Measurements from ENCODE around the gene NSMCE1. TPM values are rescaled to one million over a fixed set of nuclear protein-coding genes. Genes with fewer than 3 reads are reported as not detected.

Gene NSMCE1
- total and polyA plus RNA-seq, 2 of the 4 experiments (the other 2 are of a cell fraction) = 47.5 to 120 TPM

DNA sequence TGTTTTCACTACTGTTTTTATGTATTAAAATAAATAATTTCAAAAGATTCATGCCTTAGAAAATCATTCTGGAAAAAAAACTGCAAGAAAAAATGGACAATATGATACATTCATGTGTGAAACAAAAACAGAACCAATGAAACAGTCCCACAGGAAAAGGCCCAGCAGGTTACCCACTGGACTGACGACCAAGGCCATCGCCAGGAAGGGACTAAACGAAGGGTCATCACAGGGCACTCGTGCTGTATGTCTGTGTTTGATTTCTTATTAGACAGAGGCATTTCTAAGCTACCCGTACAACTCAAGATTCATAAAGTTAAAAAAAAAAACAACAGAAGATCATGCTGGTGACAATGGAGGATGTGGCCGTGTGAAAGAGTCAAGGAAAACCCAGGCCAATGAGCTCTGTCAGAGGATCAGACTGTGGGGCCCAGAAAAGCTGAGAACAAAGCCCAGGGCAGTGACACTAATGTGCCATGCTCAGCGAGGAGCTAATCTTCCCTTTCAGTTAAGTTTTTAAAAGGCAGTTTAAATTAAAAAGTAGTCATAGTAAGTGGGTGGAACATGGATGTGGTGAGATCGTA lies 31.8 kb downstream of the NSMCE1 start (continued):
- no peak for TF ChIP-seq SMC3 (IDR thresholded peaks at IDR 0.05; ENCODE audit: low read depth, low read length)

DNA sequence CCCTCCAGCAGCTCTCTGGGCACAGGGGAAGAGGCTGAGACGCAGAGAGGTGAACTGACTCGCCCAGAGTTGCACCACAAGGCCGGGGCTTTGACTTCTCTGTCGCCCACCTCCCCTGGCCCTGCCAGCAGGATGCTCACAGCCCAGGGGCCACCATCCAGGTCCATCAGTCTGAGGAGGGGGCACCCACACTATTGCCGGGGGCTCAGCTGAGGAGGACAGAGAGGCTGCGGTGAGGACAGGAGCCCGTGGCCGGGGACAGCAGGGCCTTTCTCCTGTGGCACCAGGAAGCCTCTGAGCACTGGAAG lies 32.7 kb downstream of the NSMCE1 start:
- H3K27ac ChIP-seq (ENCODE audit: insufficient read depth, low read length) = peak overlapping the region; percentile 78
- H3K4me2 ChIP-seq (ENCODE audit: low read depth, low read length) = no peak overlapping the region
- 94% methylated on average over 2 of the region's 8 CpGs; no CpG with 5 or more reads in 1 of the 2 experiments for WGBS, 2 experiments (ENCODE audit: extremely low coverage in 2 of 2, insufficient read length in 1 of 2)
- TF ChIP-seq NFE2L2 (IDR thresholded peaks at IDR 0.05; ENCODE audit: low read depth, low read length) = no peak
- TF ChIP-seq, protein P1, sequence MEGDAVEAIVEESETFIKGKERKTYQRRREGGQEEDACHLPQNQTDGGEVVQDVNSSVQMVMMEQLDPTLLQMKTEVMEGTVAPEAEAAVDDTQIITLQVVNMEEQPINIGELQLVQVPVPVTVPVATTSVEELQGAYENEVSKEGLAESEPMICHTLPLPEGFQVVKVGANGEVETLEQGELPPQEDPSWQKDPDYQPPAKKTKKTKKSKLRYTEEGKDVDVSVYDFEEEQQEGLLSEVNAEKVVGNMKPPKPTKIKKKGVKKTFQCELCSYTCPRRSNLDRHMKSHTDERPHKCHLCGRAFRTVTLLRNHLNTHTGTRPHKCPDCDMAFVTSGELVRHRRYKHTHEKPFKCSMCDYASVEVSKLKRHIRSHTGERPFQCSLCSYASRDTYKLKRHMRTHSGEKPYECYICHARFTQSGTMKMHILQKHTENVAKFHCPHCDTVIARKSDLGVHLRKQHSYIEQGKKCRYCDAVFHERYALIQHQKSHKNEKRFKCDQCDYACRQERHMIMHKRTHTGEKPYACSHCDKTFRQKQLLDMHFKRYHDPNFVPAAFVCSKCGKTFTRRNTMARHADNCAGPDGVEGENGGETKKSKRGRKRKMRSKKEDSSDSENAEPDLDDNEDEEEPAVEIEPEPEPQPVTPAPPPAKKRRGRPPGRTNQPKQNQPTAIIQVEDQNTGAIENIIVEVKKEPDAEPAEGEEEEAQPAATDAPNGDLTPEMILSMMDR (conservative IDR thresholded peaks at IDR 0.05; ENCODE audit: low read depth, low read length) = no peak
- no peak for TF ChIP-seq RAD21 (IDR thresholded peaks at IDR 0.05; ENCODE audit: low read length)
- no peak for TF ChIP-seq RFX5 (IDR thresholded peaks at IDR 0.05; ENCODE audit: low read depth, low read length)
- no peak for TF ChIP-seq MAFK (IDR thresholded peaks at IDR 0.05; ENCODE audit: low read depth, low read length)
- no peak for TF ChIP-seq SMC3 (IDR thresholded peaks at IDR 0.05; ENCODE audit: low read depth, low read length)
- no peak for TF ChIP-seq CEBPB (IDR thresholded peaks at IDR 0.05; ENCODE audit: low read depth, low read length)
- TF ChIP-seq BHLHE40 (IDR thresholded peaks at IDR 0.05; ENCODE audit: low read depth, low read length) = no peak
- TF ChIP-seq, protein P2, sequence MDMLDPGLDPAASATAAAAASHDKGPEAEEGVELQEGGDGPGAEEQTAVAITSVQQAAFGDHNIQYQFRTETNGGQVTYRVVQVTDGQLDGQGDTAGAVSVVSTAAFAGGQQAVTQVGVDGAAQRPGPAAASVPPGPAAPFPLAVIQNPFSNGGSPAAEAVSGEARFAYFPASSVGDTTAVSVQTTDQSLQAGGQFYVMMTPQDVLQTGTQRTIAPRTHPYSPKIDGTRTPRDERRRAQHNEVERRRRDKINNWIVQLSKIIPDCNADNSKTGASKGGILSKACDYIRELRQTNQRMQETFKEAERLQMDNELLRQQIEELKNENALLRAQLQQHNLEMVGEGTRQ (IDR thresholded peaks at IDR 0.05; ENCODE audit: low read depth, low read length) = no peak
- TF ChIP-seq FOS (IDR thresholded peaks at IDR 0.05; ENCODE audit: low read depth, low read length) = no peak
- TF ChIP-seq, protein P3, sequence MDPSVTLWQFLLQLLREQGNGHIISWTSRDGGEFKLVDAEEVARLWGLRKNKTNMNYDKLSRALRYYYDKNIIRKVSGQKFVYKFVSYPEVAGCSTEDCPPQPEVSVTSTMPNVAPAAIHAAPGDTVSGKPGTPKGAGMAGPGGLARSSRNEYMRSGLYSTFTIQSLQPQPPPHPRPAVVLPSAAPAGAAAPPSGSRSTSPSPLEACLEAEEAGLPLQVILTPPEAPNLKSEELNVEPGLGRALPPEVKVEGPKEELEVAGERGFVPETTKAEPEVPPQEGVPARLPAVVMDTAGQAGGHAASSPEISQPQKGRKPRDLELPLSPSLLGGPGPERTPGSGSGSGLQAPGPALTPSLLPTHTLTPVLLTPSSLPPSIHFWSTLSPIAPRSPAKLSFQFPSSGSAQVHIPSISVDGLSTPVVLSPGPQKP (IDR thresholded peaks at IDR 0.05; ENCODE audit: borderline replicate concordance, low read depth, low read length) = no peak
- TF ChIP-seq POLR2A (IDR thresholded peaks at IDR 0.05; ENCODE audit: low read depth, low read length) = no peak
- TF ChIP-seq MAZ (IDR thresholded peaks at IDR 0.05; ENCODE audit: borderline replicate concordance, low read depth, low read length) = no peak

More for the DNA sequence above, 32.7 kb downstream of the NSMCE1 start:
- Histone ChIP-seq H3K14ac (replicated peaks; ENCODE audit: low read depth, low read length) (peak overlapping the region; percentile 30), H4K8ac (ENCODE audit: low read depth in 2 of 2, low read length in 2 of 2) (peak overlapping the region; percentile 77 to 83), H3K36me3 (ENCODE audit: control insufficient read depth, insufficient read depth, low read length) (peaks cover 14% of the 10 kb centered on the region), H2AK9ac (replicated peaks; ENCODE audit: low read depth, low read length, poor library complexity) (peak overlapping the region; percentile 37), H2BK5ac (ENCODE audit: low read depth, low read length, poor library complexity, severe bottlenecking) (peak overlapping the region; percentile 30), H3K23ac (ENCODE audit: low read depth, low read length) (peak overlapping the region; percentile 86), H2BK15ac (ENCODE audit: low read depth, low read length) (peak overlapping the region; percentile 77; the same call in 1 of the 3 replicates), H4K5ac (ENCODE audit: low read depth, low read length) (peak overlapping the region; percentile 16), H2AFZ (replicated peaks; ENCODE audit: low read length, poor library complexity) (peak overlapping the region; percentile 72), H3K4me1 (ENCODE audit: control insufficient read depth, insufficient read depth, low read length) (peaks cover 19% of the 10 kb centered on the region), H3K9ac (ENCODE audit: low read depth, low read length) (peak overlapping the region; percentile 10; the same call in 1 of the 2 replicates), H3K4ac (ENCODE audit: low read depth, low read length) (peak overlapping the region; percentile 95), H2AK5ac (ENCODE audit: low read depth, low read length) (peak overlapping the region; percentile 91), H4K20me1 (ENCODE audit: insufficient read depth, low read length) (no peaks in the 10 kb centered on the region), H3K27me3 (ENCODE audit: control insufficient read depth, insufficient read depth, low read length) (no peaks in the 10 kb centered on the region), H2BK20ac (ENCODE audit: low read depth, low read length) (peak overlapping the region; percentile 93), H3K79me1 (ENCODE audit: low read depth in 1 of 2, low read length in 2 of 2) (peaks cover 13 to 58% of the 10 kb centered on the region in 2 experiments; a peak in 3 of 4 replicates), H4K91ac (ENCODE audit: insufficient read depth, low read depth, low read length) (peak overlapping the region; percentile 97), H2BK120ac (ENCODE audit: low read depth, low read length) (peak overlapping the region; percentile 92), H3K9me1 (ENCODE audit: insufficient read depth, low read length) (peaks cover 20% of the 10 kb centered on the region), H3K18ac (ENCODE audit: low read depth, low read length) (peak overlapping the region; percentile 6), H3K9me3 (ENCODE audit: control insufficient read depth, insufficient read depth, low read length) (no peaks in the 10 kb centered on the region), H3K4me3 (ENCODE audit: insufficient read depth, low read depth, low read length) (no peak overlapping the region), H3K56ac (ENCODE audit: extremely low read depth, insufficient read depth, low read length) (peak overlapping the region; percentile 59; the same call in 1 of the 2 replicates)
- POLR2A ChIA-PET (ENCODE audit: unreplicated experiment) = no interaction called here
- CTCF ChIA-PET = interaction anchor here (0.7 to 2.2 kb wide), 3 partner anchors 13 to 218 kb away, joined by 3 to 24 read pairs (median 4); no protein-coding TSS in a partner anchor
- dilution Hi-C loops (cut with HindIII; ENCODE audit: low sequenced_read_pairs, unreplicated experiment) = no loop called here
- DNase-seq = no peak
- ATAC-seq (ENCODE audit: low read depth) = no peak
- intact Hi-C loops (cut with micrococcal nuclease) = loop anchor here (1.0 to 2.0 kb wide), 5 partner anchors 79 to 221 kb away; no protein-coding TSS in a partner anchor
- in situ Hi-C loops (cut with MboI; ENCODE audit: low sequenced_read_pairs) = no loop called here
- no TSS peak for BruUV-seq (replicated peaks)
